DOHH2 (cell line): ENCODE measurements around the gene MAPK4.

Experiments used
- H3F3A ChIP-seq: fragments of 200-600 bp; sonication (generic), shearing (Covaris generic); 2 replicates; pipeline ENCODE4 v1.6.0; 2016; ENCODE audit warnings: antibody characterized with exemption, mild to moderate bottlenecking; ENCODE audit not compliant: control insufficient read depth, insufficient read depth
- H3K27ac ChIP-seq: fragments of 200-600 bp; sonication (generic); 2 replicates; pipeline ENCODE4 v1.5.1; 2014; ENCODE audit warnings: low read depth, mild to moderate bottlenecking, low read length, moderate library complexity
- H3K27me3 ChIP-seq: fragments of 200-600 bp; sonication (generic); 2 replicates; pipeline ENCODE4 v1.6.1; 2014; ENCODE audit warnings: mild to moderate bottlenecking, low read length, mixed read lengths; ENCODE audit not compliant: control insufficient read depth
- H3K36me3 ChIP-seq: fragments of 200-600 bp; sonication (generic); 2 replicates; pipeline ENCODE4 v1.6.1; 2014; ENCODE audit warnings: mild to moderate bottlenecking, low read length, moderate library complexity, mixed read lengths; ENCODE audit not compliant: control insufficient read depth
- H3K4me1 ChIP-seq: fragments of 200-600 bp; sonication (generic); 2 replicates; pipeline ENCODE4 v1.6.1; 2014; ENCODE audit warnings: mild to moderate bottlenecking, low read length, mixed read lengths; ENCODE audit not compliant: control insufficient read depth
- H3K4me2 ChIP-seq: fragments of 200-600 bp; sonication (generic); 2 replicates; pipeline ENCODE4 v1.6.0; 2014; ENCODE audit warnings: mild to moderate bottlenecking, low read length, moderate library complexity
- H3K4me3 ChIP-seq: fragments of 200-600 bp; sonication (generic); 2 replicates; pipeline ENCODE4 v1.5.1; 2014; ENCODE audit warnings: mild to moderate bottlenecking, low read length, mixed read lengths
- H3K79me2 ChIP-seq: fragments of 200-600 bp; sonication (generic); 2 replicates; pipeline ENCODE4 v1.6.1; 2014; ENCODE audit warnings: mild to moderate bottlenecking, low read length, mixed read lengths; ENCODE audit not compliant: control insufficient read depth
- H3K9me2 ChIP-seq: fragments of 200-600 bp; sonication (generic); replicated peaks from 2 replicates; pipeline ENCODE4 v1.6.1; 2014; ENCODE audit warnings: mild to moderate bottlenecking, low read length, mixed read lengths; ENCODE audit not compliant: control insufficient read depth
- H3K9me3 ChIP-seq: fragments of 200-600 bp; sonication (generic); 2 replicates; pipeline ENCODE4 v1.6.1; 2014; ENCODE audit warnings: antibody characterized with exemption, low read length, mixed read lengths; ENCODE audit not compliant: control insufficient read depth, insufficient read depth
- H4K20me1 ChIP-seq: fragments of 200-600 bp; sonication (generic); 2 replicates; pipeline ENCODE4 v1.6.0; 2014; ENCODE audit warnings: low read depth, mild to moderate bottlenecking, antibody characterized with exemption, low read length, moderate library complexity; ENCODE audit not compliant: control insufficient read depth, insufficient read depth
- CTCF ChIP-seq: fragments of 200-600 bp; sonication (generic); IDR thresholded peaks from one replicate; pipeline ENCODE4 v1.5.1; 2014; ENCODE audit warnings: antibody characterized with exemption, mild to moderate bottlenecking, low read depth, low read length; ENCODE audit not compliant: poor library complexity, severe bottlenecking
- EZH2phosphoT487 ChIP-seq: fragments of 200-600 bp; sonication (generic); IDR thresholded peaks from 2 replicates; pipeline ENCODE4 v1.6.1; 2017; ENCODE audit warnings: borderline replicate concordance, mild to moderate bottlenecking, antibody characterized with exemption, low read length, moderate library complexity, mixed read lengths

MAPK4 gene

GRCh38 chr18:50679056-50679455 lies 119.2 kb downstream of the MAPK4 start:
- TF ChIP-seq EZH2phosphoT487 (no peak), CTCF (no peak)
- Histone ChIP-seq H4K20me1 (no peaks in the 10 kb centered on the region), H3K9me2 (no peaks in the 10 kb centered on the region), H3K27ac (no peak overlapping the region), H3K36me3 (no peaks in the 10 kb centered on the region), H3K27me3 (0 out of 2 replicates have a peak, but pooled peaks cover 3% of the 10 kb centered on the region), H3K4me3 (no peak overlapping the region), H3K4me1 (no peaks in the 10 kb centered on the region), H3F3A (no peaks in the 10 kb centered on the region), H3K9me3 (no peaks in the 10 kb centered on the region), H3K79me2 (no peaks in the 10 kb centered on the region), H3K4me2 (no peak overlapping the region)

- TF ChIP-seq CTCF (no peak), EZH2phosphoT487 (no peak)
- H3K36me3 ChIP-seq, result no peaks in the 10 kb centered on the region
- H3K4me2 ChIP-seq, result no peak overlapping the region
- H3F3A ChIP-seq, result no peaks in the 10 kb centered on the region
- no peaks in the 10 kb centered on the region for H3K79me2 ChIP-seq
- no peaks in the 10 kb centered on the region for H3K9me2 ChIP-seq
- H3K9me3 ChIP-seq, result no peaks in the 10 kb centered on the region
- no peaks in the 10 kb centered on the region for H4K20me1 ChIP-seq
- 0 out of 2 replicates have a peak, but pooled peaks cover 3% of the 10 kb centered on the region for H3K27me3 ChIP-seq
- H3K4me1 ChIP-seq, result no peaks in the 10 kb centered on the region
- H3K4me3 ChIP-seq, result no peak overlapping the region
- no peak overlapping the region for H3K27ac ChIP-seq
These were observed 119.8 kb downstream of the MAPK4 start for GRCh38 chr18:50679656-50680055.

GRCh38 chr18:50680966-50681365 lies 121.1 kb downstream of the MAPK4 start:
- Histone ChIP-seq H3K36me3 (no peaks in the 10 kb centered on the region), H3F3A (no peaks in the 10 kb centered on the region), H4K20me1 (no peaks in the 10 kb centered on the region), H3K4me1 (no peaks in the 10 kb centered on the region), H3K4me3 (no peak overlapping the region), H3K9me3 (no peaks in the 10 kb centered on the region), H3K27ac (no peak overlapping the region), H3K4me2 (no peak overlapping the region), H3K9me2 (no peaks in the 10 kb centered on the region), H3K27me3 (0 out of 2 replicates have a peak, but pooled peaks cover 3% of the 10 kb centered on the region), H3K79me2 (no peaks in the 10 kb centered on the region)
- TF ChIP-seq EZH2phosphoT487 (no peak), CTCF (no peak)

- H4K20me1 ChIP-seq, result no peaks in the 10 kb centered on the region
- H3K4me2 ChIP-seq, result no peak overlapping the region
- no peaks in the 10 kb centered on the region for H3K4me1 ChIP-seq
- no peak for TF ChIP-seq EZH2phosphoT487
- no peak for TF ChIP-seq CTCF
- H3F3A ChIP-seq, result no peaks in the 10 kb centered on the region
- no peak overlapping the region for H3K4me3 ChIP-seq
- H3K27me3 ChIP-seq, result 0 out of 2 replicates have a peak, but pooled peaks cover 3% of the 10 kb centered on the region
- H3K9me3 ChIP-seq, result no peaks in the 10 kb centered on the region
- no peaks in the 10 kb centered on the region for H3K79me2 ChIP-seq
- H3K27ac ChIP-seq, result no peak overlapping the region
- no peaks in the 10 kb centered on the region for H3K9me2 ChIP-seq
- no peaks in the 10 kb centered on the region for H3K36me3 ChIP-seq
These were observed 123.0 kb downstream of the MAPK4 start for GRCh38 chr18:50682852-50683251.
